ENCODE measurements around the gene INSYN2A.

DNA sequence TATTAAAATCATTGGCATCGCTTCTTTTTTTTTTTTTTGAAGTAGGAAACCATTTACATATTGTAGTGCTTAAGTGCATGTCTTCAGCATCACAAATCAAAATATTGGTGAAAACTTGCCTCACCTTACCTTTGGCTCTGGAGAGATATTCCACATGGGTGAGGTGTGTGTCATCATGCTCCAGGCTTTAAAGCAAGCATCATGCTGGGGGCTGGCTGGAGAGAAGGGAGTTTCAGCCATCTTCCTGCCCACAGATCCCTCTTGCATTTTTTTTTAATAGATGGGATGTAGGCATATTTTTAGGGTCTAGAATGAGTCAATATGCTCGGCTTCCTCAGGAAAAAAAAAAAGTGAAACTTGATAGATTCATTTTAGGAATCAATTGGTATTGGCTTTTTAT is 2.3 kb upstream of the INSYN2A start:
- TF ChIP-seq, protein P1, sequence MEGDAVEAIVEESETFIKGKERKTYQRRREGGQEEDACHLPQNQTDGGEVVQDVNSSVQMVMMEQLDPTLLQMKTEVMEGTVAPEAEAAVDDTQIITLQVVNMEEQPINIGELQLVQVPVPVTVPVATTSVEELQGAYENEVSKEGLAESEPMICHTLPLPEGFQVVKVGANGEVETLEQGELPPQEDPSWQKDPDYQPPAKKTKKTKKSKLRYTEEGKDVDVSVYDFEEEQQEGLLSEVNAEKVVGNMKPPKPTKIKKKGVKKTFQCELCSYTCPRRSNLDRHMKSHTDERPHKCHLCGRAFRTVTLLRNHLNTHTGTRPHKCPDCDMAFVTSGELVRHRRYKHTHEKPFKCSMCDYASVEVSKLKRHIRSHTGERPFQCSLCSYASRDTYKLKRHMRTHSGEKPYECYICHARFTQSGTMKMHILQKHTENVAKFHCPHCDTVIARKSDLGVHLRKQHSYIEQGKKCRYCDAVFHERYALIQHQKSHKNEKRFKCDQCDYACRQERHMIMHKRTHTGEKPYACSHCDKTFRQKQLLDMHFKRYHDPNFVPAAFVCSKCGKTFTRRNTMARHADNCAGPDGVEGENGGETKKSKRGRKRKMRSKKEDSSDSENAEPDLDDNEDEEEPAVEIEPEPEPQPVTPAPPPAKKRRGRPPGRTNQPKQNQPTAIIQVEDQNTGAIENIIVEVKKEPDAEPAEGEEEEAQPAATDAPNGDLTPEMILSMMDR (IDR thresholded peaks at IDR 0.05) = no peak
- TF ChIP-seq POLR2AphosphoS5 (IDR thresholded peaks at IDR 0.05) = no peak
- TF ChIP-seq POLR2A (IDR thresholded peaks at IDR 0.05) = no peak
